Sigmoid colon (tissue), 7 donors: ENCODE data around the gene ITGAD. TPM values are rescaled to one million over a fixed set of nuclear protein-coding genes. Genes with fewer than 3 reads are reported as not detected.

Source experiments
- DNase-seq: peaks from one replicate; pipeline ENCODE4 v3.0.0-alpha.2; 2019
- H3K27ac ChIP-seq, 4 donors: fragments of 200-600 bp; sonication (generic); one replicate each; pipeline ENCODE4 v1.5.1; 2016 to 2019; ENCODE audit warnings: mild to moderate bottlenecking in 1 of 4
- H3K27me3 ChIP-seq, 3 donors: fragments of 200-600 bp; sonication (generic); one replicate each; pipeline ENCODE4 v1.5.1; 2019; ENCODE audit warnings: mild to moderate bottlenecking in 1 of 3
- H3K36me3 ChIP-seq, 4 donors: fragments of 200-600 bp; sonication (generic); one replicate each; pipeline ENCODE4 v1.5.1; 2016 to 2019
- H3K4me1 ChIP-seq, 4 donors: fragments of 200-600 bp; sonication (generic); one replicate each; pipeline ENCODE4 v1.5.1; 2017 to 2019
- H3K4me3 ChIP-seq, 4 donors: fragments of 200-600 bp; sonication (generic); one replicate each; pipeline ENCODE4 v1.5.1; 2017 to 2019; ENCODE audit warnings: mild to moderate bottlenecking in 2 of 4, moderate library complexity in 1 of 4
- H3K9me3 ChIP-seq, 4 donors: fragments of 200-600 bp in 3 of 4; sonication (generic) in 3 of 4; one replicate each; pipeline versions ENCODE4 v1.5.1 to v1.6.1; 2013 to 2019
- EP300 ChIP-seq, 4 donors: sonication (generic); formaldehyde crosslinking; IDR thresholded peaks; one replicate each; pipeline ENCODE4 v1.6.1; 2017; ENCODE audit warnings: antibody characterized with exemption in 4 of 4
- POLR2A ChIP-seq, 2 donors: fragments of 450-650 bp; IDR thresholded peaks; one replicate each; pipeline ENCODE4 v1.6.1; 2016; ENCODE audit warnings: antibody characterized with exemption in 2 of 2, mild to moderate bottlenecking in 2 of 2, moderate library complexity in 2 of 2
- POLR2AphosphoS5 ChIP-seq, 4 donors: sonication (generic); formaldehyde crosslinking; IDR thresholded peaks; one replicate each; pipeline ENCODE4 v1.6.1; 2017; ENCODE audit warnings: antibody characterized with exemption in 4 of 4
- WGBS, 2 donors: extraction: QIAGEN DNeasy Blood & Tissue Kit; methylation state at CpG; one replicate each; pipeline ENCODE4 v1.1.7; 2013; 5-methylcytosine and 5-hydroxymethylcytosine counted together
- intact Hi-C: fragments of 100-400 bp; cut with DNase I; formaldehyde crosslinking; loops from one replicate; pipeline ENCODE4 v1.15.1; 2023
- polyA plus RNA-seq, 3 donors: library from polyadenylated mRNA; stranded (reverse); fragments of 200-250 nt; gene quantifications; one replicate each; pipeline ENCODE4 v1.2.3, GENCODE V29; 2013
- total RNA-seq, 4 donors: library from RNA; depleted of rRNA; stranded (reverse); fragments of >200 nt; gene quantifications; one replicate each; pipeline ENCODE4 v1.1.0, GENCODE V29; 2016
- TF ChIP-seq, protein P1 (sequence below), 4 experiments: fragments of 450-650 bp in 3 of 4; fragments of 200-600 bp in 1 of 4; IDR thresholded peaks; one replicate each; pipeline ENCODE4 v1.5.1; 2016 to 2019; ENCODE audit warnings: antibody characterized with exemption in 4 of 4, mild to moderate bottlenecking in 3 of 4, moderate library complexity in 2 of 4
- donor health status: healthy with polysubstance abuse.
- donor health status: Bipolar disorder and iron deficiency.
- donor health status: healthy.

ITGAD gene
- not detected for total RNA-seq
- under 1 TPM in 1 of 3 donors, not detected in 2; 0.22 TPM for polyA plus RNA-seq

DNA sequence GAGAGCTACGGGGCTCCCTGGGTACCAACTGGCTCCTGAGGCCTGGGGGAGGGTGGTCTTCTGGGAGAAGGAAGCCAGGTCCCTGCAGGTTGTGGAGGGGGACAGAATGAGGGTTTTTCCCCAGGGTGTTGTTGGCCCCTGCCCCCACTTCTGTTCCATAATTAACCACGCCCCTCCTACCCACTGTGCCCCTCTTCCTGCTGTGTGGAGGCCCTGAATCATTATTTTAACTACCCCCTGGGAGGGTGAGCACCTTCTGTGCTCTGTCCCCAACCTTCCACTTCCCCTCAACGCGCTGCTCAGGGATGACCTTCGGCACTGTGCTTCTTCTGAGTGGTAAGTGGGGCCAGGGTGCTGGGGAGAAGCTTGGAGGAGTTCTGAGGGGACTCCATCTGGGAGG lies at the start of gene ITGAD:
TSS of gene ITGAD (plus strand) at position 280 of the 400 bp plus-strand sequence. CDS start at position 306, 26 bp downstream.
- no peaks in the 10 kb centered on the region for H3K36me3 ChIP-seq
- no peak within 1 kb of the TSS for H3K4me3 ChIP-seq
- WGBS, 2 donors = 53 to 63% methylated on average over 5 of the region's 5 CpGs
- DNase-seq = no peak
- H3K9me3 ChIP-seq = no peaks in the 10 kb centered on the region
- intact Hi-C loops = no loop called here
- H3K27ac ChIP-seq = no peak within 1 kb of the TSS
- TF ChIP-seq POLR2A (IDR thresholded peaks at IDR 0.05) (no peak), EP300 (IDR thresholded peaks at IDR 0.05) (no peak), POLR2AphosphoS5 (IDR thresholded peaks at IDR 0.05) (no peak)
- TF ChIP-seq, protein P1, sequence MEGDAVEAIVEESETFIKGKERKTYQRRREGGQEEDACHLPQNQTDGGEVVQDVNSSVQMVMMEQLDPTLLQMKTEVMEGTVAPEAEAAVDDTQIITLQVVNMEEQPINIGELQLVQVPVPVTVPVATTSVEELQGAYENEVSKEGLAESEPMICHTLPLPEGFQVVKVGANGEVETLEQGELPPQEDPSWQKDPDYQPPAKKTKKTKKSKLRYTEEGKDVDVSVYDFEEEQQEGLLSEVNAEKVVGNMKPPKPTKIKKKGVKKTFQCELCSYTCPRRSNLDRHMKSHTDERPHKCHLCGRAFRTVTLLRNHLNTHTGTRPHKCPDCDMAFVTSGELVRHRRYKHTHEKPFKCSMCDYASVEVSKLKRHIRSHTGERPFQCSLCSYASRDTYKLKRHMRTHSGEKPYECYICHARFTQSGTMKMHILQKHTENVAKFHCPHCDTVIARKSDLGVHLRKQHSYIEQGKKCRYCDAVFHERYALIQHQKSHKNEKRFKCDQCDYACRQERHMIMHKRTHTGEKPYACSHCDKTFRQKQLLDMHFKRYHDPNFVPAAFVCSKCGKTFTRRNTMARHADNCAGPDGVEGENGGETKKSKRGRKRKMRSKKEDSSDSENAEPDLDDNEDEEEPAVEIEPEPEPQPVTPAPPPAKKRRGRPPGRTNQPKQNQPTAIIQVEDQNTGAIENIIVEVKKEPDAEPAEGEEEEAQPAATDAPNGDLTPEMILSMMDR (IDR thresholded peaks at IDR 0.05) = no peak
- no peaks in the 10 kb centered on the region for H3K4me1 ChIP-seq
- H3K27me3 ChIP-seq = no peaks in the 10 kb centered on the region

DNA sequence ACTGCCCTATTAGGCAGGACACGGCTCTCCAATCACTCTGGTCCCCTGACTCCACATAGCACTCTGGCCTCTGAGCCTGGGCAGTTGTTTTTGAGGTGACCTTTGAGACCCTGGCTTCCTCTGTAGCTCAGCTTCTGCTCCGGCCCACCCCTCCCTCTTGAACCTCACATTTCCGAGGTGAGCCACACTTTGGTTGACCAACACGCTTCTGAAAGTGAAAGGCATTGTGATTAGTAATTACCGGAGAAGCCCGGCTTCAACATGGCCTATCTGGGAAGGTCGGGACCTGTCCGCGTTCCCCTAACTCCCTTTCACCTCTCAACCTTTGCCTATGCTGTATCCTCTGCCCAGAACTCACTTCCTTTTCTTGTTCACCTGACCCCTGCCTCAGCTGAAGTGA lies 48.4 kb upstream of the ITGAD start:
- WGBS, 2 donors = 65 to 69% methylated on average over 9 of the region's 9 CpGs
- no peaks in the 10 kb centered on the region for H3K9me3 ChIP-seq
- DNase-seq = no peak
- TF ChIP-seq, protein P1 (IDR thresholded peaks at IDR 0.05) = no peak
- TF ChIP-seq POLR2AphosphoS5 (IDR thresholded peaks at IDR 0.05) = no peak
- TF ChIP-seq EP300 (IDR thresholded peaks at IDR 0.05) = no peak
- no peak for TF ChIP-seq POLR2A (IDR thresholded peaks at IDR 0.05)
- no peaks in the 10 kb centered on the region for H3K4me1 ChIP-seq
- H3K27me3 ChIP-seq = no peaks in the 10 kb centered on the region
- intact Hi-C loops = no loop called here
- no peak overlapping the region for H3K27ac ChIP-seq
- H3K36me3 ChIP-seq = no peaks in the 10 kb centered on the region
- H3K4me3 ChIP-seq = no peak overlapping the region

DNA sequence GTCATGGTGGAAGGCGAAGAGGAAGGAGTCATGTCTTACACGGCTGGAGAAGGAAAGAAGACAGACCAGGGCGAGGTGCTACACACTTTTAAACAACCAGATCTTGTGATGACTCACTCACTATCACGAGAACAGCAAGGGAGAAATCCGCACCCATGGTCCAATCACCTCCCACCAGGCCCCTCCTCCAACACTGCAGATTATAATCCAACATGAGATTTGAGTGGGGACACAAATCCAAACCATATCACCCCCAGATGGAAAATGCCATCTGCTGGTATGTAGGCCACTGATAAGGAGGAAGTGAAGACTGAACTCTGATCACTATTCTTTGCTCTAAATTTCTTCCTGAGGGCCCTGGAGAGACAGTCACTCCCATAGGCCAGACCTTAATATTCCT lies 45.7 kb upstream of the ITGAD start:
- DNase-seq = peak; percentile 9
- Histone ChIP-seq H3K27ac (no peak overlapping the region), H3K4me1 (no peaks in the 10 kb centered on the region), H3K27me3 (peaks cover 0 to 6% (median 0%) of the 10 kb centered on the region in 3 donors), H3K9me3 (no peaks in the 10 kb centered on the region), H3K36me3 (no peaks in the 10 kb centered on the region), H3K4me3 (no peak overlapping the region)
- TF ChIP-seq POLR2A (IDR thresholded peaks at IDR 0.05) = no peak
- TF ChIP-seq POLR2AphosphoS5 (IDR thresholded peaks at IDR 0.05) = no peak
- intact Hi-C loops = no loop called here
- 62 to 76% methylated on average over 5 of the region's 5 CpGs for WGBS, 2 donors

DNA sequence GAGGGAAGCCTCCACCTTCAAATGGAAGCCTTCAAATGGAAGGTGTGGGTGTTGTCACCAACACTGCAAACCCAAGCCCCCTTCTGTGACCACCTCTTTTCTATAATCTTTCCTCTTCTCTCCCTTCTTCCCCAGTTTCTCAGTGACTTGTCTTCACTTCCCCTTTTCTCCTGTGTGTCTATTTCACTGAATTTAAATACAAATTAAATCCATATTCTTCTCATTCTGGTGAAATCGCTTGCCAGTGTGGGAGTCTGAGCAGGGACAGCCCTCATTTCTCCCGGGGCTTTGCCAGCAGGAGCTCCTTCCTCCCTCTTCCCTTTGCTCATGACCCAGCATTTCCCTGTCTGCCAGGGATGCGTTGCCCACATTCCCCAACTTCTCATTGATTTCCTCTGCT lies 44.6 kb upstream of the ITGAD start:
- Histone ChIP-seq H3K36me3 (no peaks in the 10 kb centered on the region), H3K27ac (no peak overlapping the region), H3K4me3 (no peak overlapping the region), H3K27me3 (peaks cover 0 to 6% (median 0%) of the 10 kb centered on the region in 3 donors), H3K4me1 (no peaks in the 10 kb centered on the region), H3K9me3 (no peaks in the 10 kb centered on the region)
- TF ChIP-seq EP300 (IDR thresholded peaks at IDR 0.05) (no peak), POLR2AphosphoS5 (IDR thresholded peaks at IDR 0.05) (no peak), POLR2A (IDR thresholded peaks at IDR 0.05) (no peak)
- TF ChIP-seq, protein P1 (IDR thresholded peaks at IDR 0.05) = no peak
- 41 to 48% methylated on average over 3 of the region's 3 CpGs for WGBS, 2 donors
- DNase-seq = no peak
- intact Hi-C loops = no loop called here

DNA sequence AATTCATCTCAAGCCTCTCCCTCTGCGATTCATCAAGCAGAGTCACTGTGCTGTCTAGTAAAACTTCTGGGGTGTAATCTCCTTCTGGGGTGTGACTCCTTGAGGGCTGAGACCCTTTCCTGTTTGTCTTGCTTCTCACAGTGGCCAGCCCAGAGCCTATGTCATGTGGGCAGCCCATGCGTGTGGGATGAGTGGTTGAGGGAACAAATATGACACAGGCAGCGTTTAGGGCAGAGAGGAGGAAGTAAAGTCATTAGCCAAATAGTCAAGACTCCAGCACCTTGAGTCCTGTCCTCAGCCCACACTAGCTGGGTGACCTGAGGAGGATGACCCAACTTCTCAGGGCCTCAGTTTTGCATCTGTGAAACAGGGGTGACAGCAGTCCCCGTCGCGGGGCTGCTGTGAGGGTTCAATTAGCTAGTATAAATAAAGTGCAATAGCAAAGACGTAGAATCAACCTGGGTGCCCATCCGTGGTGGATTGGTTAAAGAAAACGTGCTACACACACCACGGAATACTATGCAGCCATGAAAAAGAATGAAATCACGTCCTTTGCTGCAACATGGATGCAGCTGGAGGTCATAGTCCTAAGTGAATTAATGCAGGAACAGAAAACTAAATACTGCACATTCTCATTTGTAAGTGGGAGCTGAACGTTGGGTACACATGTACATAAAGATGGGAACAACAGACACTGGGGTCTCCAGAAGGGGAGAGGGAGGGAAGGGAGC lies 42.7 kb upstream of the ITGAD start:
- intact Hi-C loops = no loop called here
- Histone ChIP-seq H3K27ac (no peak overlapping the region), H3K36me3 (no peaks in the 10 kb centered on the region), H3K4me1 (no peaks in the 10 kb centered on the region), H3K9me3 (no peaks in the 10 kb centered on the region), H3K27me3 (peaks cover 0 to 6% (median 0%) of the 10 kb centered on the region in 3 donors), H3K4me3 (no peak overlapping the region)
- DNase-seq = no peak
- no peak for TF ChIP-seq POLR2AphosphoS5 (IDR thresholded peaks at IDR 0.05)
- TF ChIP-seq POLR2A (IDR thresholded peaks at IDR 0.05) = no peak
- peak in 2 of 4 donors; percentile 35 to 42 for TF ChIP-seq EP300 (IDR thresholded peaks at IDR 0.05)
- 70 to 76% methylated on average over 12 of the region's 12 CpGs for WGBS, 2 donors
